HFFc6 (cell line): ENCODE measurements around the gene AOPEP. TPM values are rescaled to one million over a fixed set of nuclear protein-coding genes. Genes with fewer than 3 reads are reported as not detected.

Experiments
- DNase-seq: peaks from one replicate; pipeline ENCODE4 v3.0.0-alpha.2; 2018
- H3K27ac Mint-ChIP-seq: 2 replicates; pipeline ENCODE4 v1.8.0; 2020; ENCODE audit warnings: mild to moderate bottlenecking, mixed read lengths
- H3K27me3 Mint-ChIP-seq: 2 replicates; pipeline ENCODE4 v1.8.0; 2021; ENCODE audit warnings: mild to moderate bottlenecking, moderate library complexity, mixed read lengths; ENCODE audit not compliant: insufficient read depth
- H3K36me3 Mint-ChIP-seq: 2 replicates; pipeline ENCODE4 v1.8.0; 2021; ENCODE audit warnings: low read depth, mixed read lengths
- H3K4me1 Mint-ChIP-seq: 2 replicates; pipeline ENCODE4 v1.8.0; 2020; ENCODE audit warnings: low read depth, mixed read lengths
- H3K4me3 Mint-ChIP-seq: 2 replicates; pipeline ENCODE4 v1.8.0; 2020; ENCODE audit warnings: mild to moderate bottlenecking, moderate library complexity, mixed read lengths
- H3K9me3 Mint-ChIP-seq: 2 replicates; pipeline ENCODE4 v1.8.0; 2020; ENCODE audit warnings: mild to moderate bottlenecking, mixed read lengths
- CTCF ChIP-seq: fragments of 200-600 bp; sonication (generic); IDR thresholded peaks from 2 replicates; pipeline ENCODE4 v1.5.0; 2021; ENCODE audit warnings: antibody characterized with exemption, mild to moderate bottlenecking
- total RNA-seq, 6 experiments: library from RNA; stranded (reverse); fragmentation: NEBNext Ultra II Directional; extraction: Animal tissue kit (Norgen Biotek cat#: 25700); gene quantifications; 2 replicates in 1 of 6; 3 replicates in 5 of 6; pipeline ENCODE4 v1.2.3, GENCODE V29; 2021

AOPEP gene
- total RNA-seq, 6 experiments from 2014 or later, result 32.2 to 46.6 (median 36.3) TPM

GRCh38 chr9:94912700-94913249, 186.3 kb downstream of the AOPEP start:
- H3K9me3 Mint-ChIP-seq, result no peaks in the 10 kb centered on the region
- peak overlapping the region; percentile 13 for H3K4me3 Mint-ChIP-seq
- peak; percentile 82 for DNase-seq
- no peaks in the 10 kb centered on the region; the same call in 1 of the 2 replicates for H3K36me3 Mint-ChIP-seq
- peaks cover 2% of the 10 kb centered on the region for H3K27me3 Mint-ChIP-seq
- no peak for TF ChIP-seq CTCF
- peaks cover 84% of the 10 kb centered on the region for H3K4me1 Mint-ChIP-seq
- peak overlapping the region; percentile 70 for H3K27ac Mint-ChIP-seq

- no peak for TF ChIP-seq CTCF
These were observed 187.1 kb downstream of the AOPEP start for GRCh38 chr9:94913550-94913949.

GRCh38 chr9:94915476-94916450, 189.3 kb downstream of the AOPEP start:
- Mint-ChIP-seq H3K36me3 (no peaks in the 10 kb centered on the region; the same call in 1 of the 2 replicates), H3K27me3 (peaks cover 4% of the 10 kb centered on the region), H3K4me1 (peaks cover 93% of the 10 kb centered on the region), H3K9me3 (no peaks in the 10 kb centered on the region), H3K4me3 (no peak overlapping the region), H3K27ac (peak overlapping the region; percentile 70; the same call in 1 of the 2 replicates)
- TF ChIP-seq CTCF, result no peak
- DNase-seq, result no peak

More at GRCh38 chr9:94913550-94913949, 187.1 kb downstream of the AOPEP start:
- Mint-ChIP-seq H3K27me3 (peaks cover 2% of the 10 kb centered on the region), H3K9me3 (no peaks in the 10 kb centered on the region), H3K36me3 (no peaks in the 10 kb centered on the region; the same call in 1 of the 2 replicates), H3K4me3 (peak overlapping the region; percentile 40), H3K27ac (peak overlapping the region; percentile 70), H3K4me1 (peaks cover 84% of the 10 kb centered on the region)
- DNase-seq, result no peak

- no peak overlapping the region for H3K4me3 Mint-ChIP-seq
- peaks cover 4% of the 10 kb centered on the region for H3K27me3 Mint-ChIP-seq
- H3K9me3 Mint-ChIP-seq, result no peaks in the 10 kb centered on the region
- no peak for TF ChIP-seq CTCF
- no peaks in the 10 kb centered on the region; the same call in 1 of the 2 replicates for H3K36me3 Mint-ChIP-seq
- DNase-seq, result no peak
- peaks cover 96% of the 10 kb centered on the region for H3K4me1 Mint-ChIP-seq
- no peak overlapping the region for H3K27ac Mint-ChIP-seq
These were observed 190.5 kb downstream of the AOPEP start for GRCh38 chr9:94916956-94917355.

GRCh38 chr9:94918038-94918753, 191.7 kb downstream of the AOPEP start:
- H3K4me3 Mint-ChIP-seq, result no peak overlapping the region; the same call in 1 of the 2 replicates
- no peaks in the 10 kb centered on the region; the same call in 1 of the 2 replicates for H3K36me3 Mint-ChIP-seq
- no peak for DNase-seq
- peaks cover 96% of the 10 kb centered on the region for H3K4me1 Mint-ChIP-seq
- no peaks in the 10 kb centered on the region for H3K9me3 Mint-ChIP-seq
- H3K27ac Mint-ChIP-seq, result peak overlapping the region; percentile 22
- peaks cover 4% of the 10 kb centered on the region for H3K27me3 Mint-ChIP-seq
- no peak for TF ChIP-seq CTCF
